ENCODE data around the gene AKR1C2.
"Not testable (repeated sequence)": the region's sequence is repeated elsewhere in the genome, so short reads cannot be mapped to it uniquely, and the experiment has no call there.

The AKR1C2 gene

DNA sequence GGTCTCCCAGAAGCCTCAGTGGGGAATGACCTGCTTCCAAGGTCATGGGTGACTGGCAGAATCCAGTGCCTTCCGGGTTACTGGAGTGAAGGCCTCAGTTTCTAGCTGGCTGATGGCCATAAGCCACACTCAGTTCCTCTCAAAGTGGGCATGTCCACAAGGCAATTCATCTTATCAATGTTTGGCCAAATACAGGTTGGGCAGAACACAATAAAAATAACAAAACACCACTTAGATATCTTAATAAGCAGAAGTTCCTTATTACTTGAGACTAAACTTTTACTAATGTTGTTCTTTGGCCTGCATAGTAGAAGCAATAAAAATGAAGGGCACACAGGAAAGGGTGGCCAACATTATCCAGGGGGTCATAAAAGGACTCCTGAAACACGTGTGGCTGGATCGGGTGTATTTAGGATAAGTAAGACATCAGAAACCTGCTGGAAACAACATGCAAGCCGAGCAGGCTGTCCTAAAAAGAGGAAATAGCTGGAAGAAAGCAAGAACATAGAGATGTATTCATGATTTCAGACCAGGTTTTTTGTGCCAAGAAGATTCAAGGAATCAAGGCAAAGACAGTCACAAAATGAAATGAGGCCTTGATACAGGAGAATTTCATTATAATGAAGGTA, 19.6 kb upstream of the AKR1C2 start:
- DNase-seq: no peak

DNA sequence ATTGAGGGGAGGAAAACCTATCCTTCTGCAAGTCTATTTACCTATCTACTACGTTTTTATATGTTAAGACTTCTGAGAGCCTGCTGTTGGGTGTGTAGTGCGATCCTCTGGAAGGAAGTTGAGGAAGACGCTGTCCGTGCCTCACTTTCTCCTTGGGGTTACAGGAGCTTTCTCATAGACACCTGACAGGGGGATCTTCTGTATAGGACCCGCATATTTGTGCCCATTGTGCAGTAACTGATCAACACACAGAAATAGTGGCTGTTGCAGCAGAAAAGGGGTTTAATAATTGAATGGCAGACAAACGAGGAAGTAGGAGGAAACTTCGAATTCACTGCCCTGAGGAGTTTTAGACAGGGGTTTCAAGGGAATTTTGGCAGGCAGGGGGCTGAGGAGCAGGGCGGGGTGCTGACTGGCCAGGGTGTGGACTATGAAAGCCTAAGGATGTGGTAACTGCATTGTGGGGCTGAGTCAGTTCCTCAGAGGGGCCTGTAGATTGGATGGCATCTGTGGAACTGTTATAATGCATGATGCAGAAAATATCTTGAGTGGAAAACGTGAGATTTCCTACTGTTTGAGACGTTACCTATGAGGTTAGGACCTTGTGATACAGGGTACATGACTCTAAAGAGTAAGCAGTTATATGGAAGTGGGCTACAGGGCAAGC, 18.1 kb upstream of the AKR1C2 start:
- DNase-seq: not testable (repeated sequence)

DNA sequence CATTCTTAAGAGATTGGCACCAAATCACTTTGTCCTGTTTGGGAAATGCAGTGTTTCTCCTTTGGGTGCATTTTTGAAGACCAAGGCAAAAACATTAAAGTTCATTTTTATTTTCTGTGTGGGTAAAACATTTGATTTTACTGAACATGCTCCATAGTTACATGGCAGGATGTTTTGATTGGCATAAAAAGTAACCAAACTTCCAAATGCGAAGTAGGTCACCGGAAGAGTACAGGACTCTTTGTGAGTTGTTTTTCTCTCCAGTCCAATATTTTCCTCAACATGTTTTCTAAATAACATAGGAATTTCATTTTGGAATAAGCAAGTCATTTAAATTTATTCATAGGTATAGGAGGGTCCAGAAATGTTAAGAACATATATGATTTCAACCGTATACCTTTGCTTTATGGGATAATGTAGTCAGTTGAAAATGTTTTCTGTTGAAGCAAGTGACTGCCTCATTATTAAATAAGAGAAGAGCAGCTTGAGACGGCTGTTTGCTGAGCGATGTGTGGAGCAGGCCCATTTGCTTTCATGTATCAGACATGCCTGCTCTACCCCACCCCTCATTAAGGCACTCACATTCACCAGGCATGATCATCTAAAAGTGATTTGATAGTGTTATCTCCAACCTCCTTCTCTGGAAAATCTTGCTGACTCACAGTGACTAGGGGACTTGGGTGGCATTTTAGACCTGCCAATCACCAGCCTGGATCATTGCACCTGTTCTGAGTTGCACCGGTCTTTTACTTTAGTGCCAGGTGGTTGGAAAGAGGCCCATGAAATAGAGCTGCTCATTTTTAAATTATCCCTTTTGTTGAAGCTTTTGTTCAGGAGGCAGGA, 16.3 kb upstream of the AKR1C2 start:
- not testable (repeated sequence) for DNase-seq

- not testable (repeated sequence) for DNase-seq
Measured at GRCh38 chr10:5018671-5019277, 15.1 kb upstream of the AKR1C2 start.

DNA sequence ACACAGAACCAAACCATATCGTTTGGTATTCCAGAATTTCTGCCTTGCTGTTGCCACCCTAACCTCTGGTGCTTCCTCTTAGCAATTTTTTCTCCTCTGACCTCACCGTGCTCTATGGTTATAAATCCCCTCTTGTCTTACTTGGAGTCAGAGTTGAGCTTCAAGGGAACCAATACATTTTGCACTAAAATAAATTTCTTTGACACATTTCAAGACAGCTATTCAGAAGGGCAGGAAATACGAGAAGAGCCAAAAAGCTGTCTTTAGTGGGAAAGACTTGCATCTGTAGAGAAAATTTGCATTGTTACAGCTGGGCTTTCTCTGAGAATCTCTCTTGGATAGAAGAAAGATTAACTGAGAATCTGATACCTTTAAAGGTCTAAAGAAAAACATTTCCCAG, 14.5 kb upstream of the AKR1C2 start:
- DNase-seq: no peak

DNA sequence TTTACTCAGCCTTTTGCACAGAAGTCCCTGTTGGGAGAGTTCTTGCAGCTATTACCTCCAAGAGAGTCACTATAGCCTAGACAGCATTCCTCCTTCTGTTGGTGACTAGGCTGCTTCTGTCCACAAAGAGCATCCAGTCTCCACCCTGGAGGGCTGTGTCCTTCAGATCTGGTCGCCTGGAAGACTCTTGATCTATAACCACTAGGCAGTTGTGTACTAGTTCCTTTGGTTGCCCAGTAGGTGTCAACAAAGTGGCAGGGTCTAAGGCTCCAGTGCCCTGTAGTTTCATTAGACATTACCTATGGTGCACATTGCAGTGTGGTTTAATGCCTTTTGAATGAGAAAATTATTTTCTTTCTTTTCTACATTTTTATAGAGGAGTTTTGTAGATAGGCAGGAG, 11.3 kb upstream of the AKR1C2 start:
- DNase-seq: no peak

- DNase-seq: not testable (repeated sequence)
Measured at GRCh38 chr10:5014200-5014910, 10.7 kb upstream of the AKR1C2 start.

GRCh38 chr10:5013385-5013784, 9.7 kb upstream of the AKR1C2 start:
- DNase-seq: no peak

DNA sequence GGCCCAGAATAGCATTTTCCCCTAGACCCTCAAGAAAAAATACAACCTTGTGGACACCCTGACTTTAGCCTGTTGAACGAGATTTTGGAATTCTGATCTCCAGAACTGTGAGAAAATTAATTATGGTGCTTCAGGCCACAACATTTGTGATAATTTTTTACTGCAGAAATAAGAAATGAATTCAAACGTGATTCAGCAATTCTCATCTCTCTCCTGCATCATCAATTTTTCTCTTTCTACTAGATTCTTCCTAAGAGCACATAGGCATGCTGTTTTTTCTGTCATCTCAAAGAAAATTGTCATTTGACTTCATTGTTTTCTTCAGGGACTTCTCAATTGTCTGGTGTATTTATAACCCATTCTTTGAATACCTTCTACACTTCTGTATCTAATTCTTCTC, 8.9 kb upstream of the AKR1C2 start:
- no peak for DNase-seq

GRCh38 chr10:5011392-5011791, 7.7 kb upstream of the AKR1C2 start:
- DNase-seq: not testable (repeated sequence)

- not testable (repeated sequence) for DNase-seq
Measured at GRCh38 chr10:5010043-5010442, 6.4 kb upstream of the AKR1C2 start.

GRCh38 chr10:5008857-5009548, 5.3 kb upstream of the AKR1C2 start:
- not testable (repeated sequence) for DNase-seq

DNA sequence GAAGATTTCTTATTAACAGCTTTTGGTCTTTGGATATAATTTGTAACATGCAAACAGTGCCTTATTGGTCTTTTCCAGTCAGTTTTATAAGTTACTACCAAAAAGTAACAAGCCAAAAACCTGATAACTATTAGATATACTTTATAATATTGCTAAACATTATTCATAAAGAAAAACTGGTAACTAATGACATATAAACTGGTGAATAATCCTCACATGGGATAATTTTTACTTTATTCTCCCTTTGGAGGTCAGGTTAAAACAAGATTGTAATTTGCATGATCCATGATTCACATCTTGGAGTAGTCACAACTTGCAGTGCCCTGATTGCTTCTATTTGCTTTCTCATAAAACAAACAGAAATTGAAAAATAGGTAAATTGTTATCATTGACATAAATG, 844 bp upstream of the AKR1C2 start:
- DNase-seq: not testable (repeated sequence)

- DNase-seq: not testable (repeated sequence)
Measured at GRCh38 chr10:5004030-5004385, 351 bp upstream of the AKR1C2 start.

DNA sequence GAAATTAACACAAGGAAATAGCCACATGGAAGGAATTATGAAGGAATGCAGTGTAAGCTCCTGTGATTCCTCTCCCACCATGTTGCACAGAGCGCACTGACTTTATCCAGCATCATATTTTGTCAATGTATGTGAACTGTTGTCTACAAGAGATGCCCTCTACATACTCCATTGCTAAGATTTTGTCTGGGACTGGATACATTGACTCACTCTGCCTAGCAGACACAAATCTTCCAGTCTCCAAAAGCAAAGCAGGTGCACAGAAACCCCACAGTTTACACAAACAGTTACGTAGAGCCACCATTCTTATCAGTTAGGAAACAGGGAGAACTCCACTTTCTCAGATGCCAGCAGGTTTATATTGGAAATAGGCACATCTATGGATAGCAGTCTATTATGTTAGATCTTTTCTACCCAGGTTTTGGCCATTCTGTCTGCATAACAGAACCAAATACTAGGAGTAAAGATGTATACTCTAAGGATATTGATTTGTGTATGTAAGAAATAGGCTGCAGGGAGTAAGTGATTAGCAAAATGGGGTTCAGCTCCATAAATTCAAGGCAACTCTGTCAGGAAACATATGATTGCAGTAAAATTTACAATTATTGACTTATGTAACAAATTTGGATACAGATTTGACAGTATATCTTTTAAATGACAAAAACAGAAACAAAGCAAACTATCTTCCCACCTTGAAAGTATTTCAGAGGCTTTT, 1.5 kb downstream of the AKR1C2 start:
- DNase-seq: no peak

DNA sequence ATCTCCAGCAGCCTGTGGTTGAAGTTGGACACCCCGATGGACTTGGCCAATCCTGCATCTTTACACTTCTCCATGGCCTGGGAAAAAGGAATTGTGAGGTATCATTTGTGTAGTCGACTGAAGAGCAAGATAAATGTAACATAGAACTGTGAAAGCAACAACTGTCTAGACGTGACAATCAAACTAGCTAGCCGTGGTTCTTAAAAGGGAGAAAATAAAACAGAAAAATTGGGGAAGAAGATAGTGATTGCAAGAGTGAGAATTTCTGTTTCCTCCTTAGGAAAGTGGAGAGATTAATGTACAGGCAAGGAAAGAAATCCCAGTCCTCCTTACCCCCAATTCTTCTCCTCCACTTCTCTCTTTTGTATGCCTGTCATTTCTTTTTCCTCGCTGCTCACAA, 5.0 kb downstream of the AKR1C2 start:
- no peak for DNase-seq

DNA sequence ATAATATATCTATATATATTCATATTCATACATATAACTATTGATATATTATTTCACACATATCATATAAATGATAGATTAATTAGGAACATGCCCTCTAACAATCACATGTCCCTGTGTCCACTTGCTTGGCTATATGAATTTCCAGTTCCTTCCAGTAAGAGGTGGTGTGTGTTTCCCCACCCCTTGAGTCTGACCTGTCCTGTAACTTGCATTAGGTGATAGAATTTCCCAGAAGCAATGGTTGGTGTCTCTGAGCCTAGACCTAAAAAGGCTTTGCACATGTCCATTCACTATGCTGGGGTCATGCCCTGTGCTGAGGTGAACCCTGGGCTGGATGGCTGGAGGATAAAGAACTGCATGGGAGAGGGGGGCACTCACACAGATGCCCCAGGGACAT, 9.4 kb downstream of the AKR1C2 start:
- DNase-seq: not testable (repeated sequence)

GRCh38 chr10:4992564-4992963, 11.1 kb downstream of the AKR1C2 start:
- not testable (repeated sequence) for DNase-seq

- DNase-seq: not testable (repeated sequence)
Measured at GRCh38 chr10:4991463-4991862, 12.2 kb downstream of the AKR1C2 start.

GRCh38 chr10:4990217-4990616, 13.4 kb downstream of the AKR1C2 start:
- no peak for DNase-seq

GRCh38 chr10:4988000-4988641, 15.5 kb downstream of the AKR1C2 start:
- DNase-seq: not testable (repeated sequence)

Measured in stimulated activated naive CD4-positive, alpha-beta T cell treated with Interleukin-2 at 50 U/mL for 16 hours (primary cell).